Fibroblast of pulmonary artery (primary cell): Measurements from ENCODE around the gene ACLY.
A peak's percentile ranks its signal among the peaks of the same experiment; 100 is the strongest.

Experiments used
- DNase-seq: peaks from one replicate; pipeline ENCODE4 v3.0.0-alpha.2; 2010; ENCODE audit warnings: low read depth
- H3K4me3 ChIP-seq: replicated peaks from 2 replicates; pipeline ENCODE4 v1.5.1; 2011; ENCODE audit warnings: low read depth, mild to moderate bottlenecking, control low read depth, low read length, moderate library complexity
- TF ChIP-seq, protein P1 (sequence below): IDR thresholded peaks from 2 replicates; pipeline ENCODE4 v1.5.1; 2011; ENCODE audit warnings: mild to moderate bottlenecking, control low read depth, low read length, inconsistent platforms; ENCODE audit errors: missing control alignments

The ACLY gene

DNA sequence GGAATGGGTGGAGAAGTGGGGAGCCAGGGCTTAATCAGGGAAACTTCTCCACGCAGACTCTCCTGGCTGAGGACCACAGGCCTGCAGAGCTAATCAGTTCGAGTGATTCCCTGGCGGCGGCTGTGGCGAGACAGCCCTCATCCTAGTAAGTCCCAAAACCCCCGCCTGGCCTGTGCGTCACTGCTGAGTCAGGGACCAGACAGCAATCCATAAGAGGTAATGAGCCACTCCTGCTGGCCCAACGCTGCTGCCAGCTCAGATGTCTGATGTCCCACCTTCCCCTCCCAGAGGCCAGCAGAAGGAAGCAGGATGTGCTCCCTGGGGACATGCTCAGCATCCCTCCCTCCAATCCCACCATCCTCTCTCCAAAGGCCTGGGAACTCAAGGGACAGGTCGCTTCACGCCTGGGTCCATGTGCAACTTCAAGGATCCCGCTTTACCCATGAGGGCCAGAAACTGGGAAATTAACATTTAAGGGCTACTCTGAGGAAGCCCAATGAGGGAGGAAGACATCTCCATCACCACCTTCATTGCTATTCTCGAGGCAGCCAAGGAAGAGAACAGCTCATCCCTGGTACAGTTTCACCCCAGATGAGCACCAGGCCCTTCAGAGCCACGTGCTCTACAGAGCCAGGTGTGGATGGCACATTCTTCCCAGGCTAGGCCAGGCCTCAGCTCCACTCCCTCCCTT is 7.9 kb downstream of the ACLY start:
- no peak overlapping the region for H3K4me3 ChIP-seq
- peak; percentile 95 for DNase-seq
- TF ChIP-seq, protein P1, sequence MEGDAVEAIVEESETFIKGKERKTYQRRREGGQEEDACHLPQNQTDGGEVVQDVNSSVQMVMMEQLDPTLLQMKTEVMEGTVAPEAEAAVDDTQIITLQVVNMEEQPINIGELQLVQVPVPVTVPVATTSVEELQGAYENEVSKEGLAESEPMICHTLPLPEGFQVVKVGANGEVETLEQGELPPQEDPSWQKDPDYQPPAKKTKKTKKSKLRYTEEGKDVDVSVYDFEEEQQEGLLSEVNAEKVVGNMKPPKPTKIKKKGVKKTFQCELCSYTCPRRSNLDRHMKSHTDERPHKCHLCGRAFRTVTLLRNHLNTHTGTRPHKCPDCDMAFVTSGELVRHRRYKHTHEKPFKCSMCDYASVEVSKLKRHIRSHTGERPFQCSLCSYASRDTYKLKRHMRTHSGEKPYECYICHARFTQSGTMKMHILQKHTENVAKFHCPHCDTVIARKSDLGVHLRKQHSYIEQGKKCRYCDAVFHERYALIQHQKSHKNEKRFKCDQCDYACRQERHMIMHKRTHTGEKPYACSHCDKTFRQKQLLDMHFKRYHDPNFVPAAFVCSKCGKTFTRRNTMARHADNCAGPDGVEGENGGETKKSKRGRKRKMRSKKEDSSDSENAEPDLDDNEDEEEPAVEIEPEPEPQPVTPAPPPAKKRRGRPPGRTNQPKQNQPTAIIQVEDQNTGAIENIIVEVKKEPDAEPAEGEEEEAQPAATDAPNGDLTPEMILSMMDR, result no peak

DNA sequence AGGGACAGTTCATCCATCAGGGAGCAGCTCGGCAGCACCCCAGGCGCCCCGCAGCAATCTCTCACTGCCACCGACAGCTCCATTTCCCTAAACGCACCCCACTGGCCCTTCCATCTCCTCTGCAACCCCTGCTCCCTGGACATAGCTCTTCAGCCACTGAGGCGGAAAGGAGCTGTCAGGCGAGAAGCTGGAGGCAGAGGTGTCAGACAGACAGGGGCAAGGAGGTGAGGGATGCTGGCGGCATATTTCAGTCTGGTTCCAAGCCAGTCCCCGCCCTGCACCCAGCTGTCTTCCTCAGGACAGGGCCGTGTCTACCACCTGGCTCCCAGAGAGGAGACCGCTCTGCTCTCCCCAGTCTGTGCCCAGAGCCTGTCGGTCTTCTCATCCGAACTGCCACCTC is 9.7 kb downstream of the ACLY start:
- DNase-seq, result no peak
- H3K4me3 ChIP-seq, result no peak overlapping the region
- TF ChIP-seq, protein P1, result no peak

DNA sequence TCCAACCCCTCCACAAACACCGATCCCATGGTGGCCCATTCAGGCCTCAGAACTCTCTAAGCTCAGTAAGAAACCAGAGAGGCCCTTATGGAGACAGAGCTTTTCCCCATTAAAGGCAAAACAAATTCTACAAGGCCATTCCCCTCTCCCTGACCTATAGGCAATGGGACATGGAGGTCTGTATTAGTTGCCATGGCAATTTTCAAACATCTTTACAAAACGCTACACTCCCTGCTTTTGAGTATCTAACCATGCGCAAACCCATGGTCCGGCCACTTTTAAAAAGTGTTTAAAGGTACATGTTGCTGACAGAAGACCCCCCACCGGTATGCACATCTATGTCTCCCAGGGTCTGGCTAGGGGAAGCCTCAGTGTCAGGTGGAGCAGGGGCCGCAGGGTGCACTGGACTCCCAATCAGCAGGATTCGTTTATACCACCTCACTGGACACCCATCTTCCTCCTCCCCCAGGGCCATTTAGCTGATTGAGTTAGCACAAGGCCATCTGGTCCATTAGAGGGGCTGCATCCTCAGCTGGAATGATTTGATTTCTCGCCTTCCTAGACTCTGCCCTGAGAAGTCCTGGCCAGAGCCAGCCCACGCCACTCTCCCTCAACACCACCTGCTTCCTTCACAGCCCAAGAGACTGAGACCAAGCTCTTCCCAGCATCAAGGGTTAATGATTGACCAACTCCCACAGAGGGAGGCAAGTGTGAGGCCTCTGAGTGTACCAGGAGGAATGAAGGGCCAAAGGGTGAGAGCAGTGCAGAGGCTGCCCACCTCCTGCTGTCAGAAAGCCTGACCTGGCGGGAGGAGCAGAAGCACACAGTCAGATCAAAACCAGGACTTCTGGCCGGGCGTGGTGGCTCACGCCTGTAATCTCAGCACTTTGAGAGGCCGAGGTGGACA is 10.9 kb downstream of the ACLY start:
- no peak overlapping the region for H3K4me3 ChIP-seq
- TF ChIP-seq, protein P1, result no peak
- DNase-seq, result no peak

DNA sequence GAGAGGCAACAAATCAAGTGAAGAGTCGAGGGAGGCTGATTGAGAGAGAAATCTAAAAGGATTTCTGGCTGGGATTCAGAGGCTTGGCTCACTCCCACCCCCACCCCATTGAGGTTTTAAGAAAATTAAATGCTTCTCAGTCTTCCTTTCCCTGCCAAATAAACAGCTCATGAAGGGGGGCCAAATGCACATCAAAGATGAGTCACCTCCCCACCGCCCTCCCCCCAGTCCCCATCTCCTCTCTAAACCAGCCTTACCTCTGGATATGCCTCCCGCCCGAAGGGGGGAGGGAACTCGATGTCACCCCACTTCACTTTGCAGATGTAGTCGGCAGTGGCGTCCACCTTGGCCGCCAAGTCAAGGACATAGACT is 11.6 kb downstream of the ACLY start:
- DNase-seq, result peak; percentile 71
- no peak overlapping the region for H3K4me3 ChIP-seq

DNA sequence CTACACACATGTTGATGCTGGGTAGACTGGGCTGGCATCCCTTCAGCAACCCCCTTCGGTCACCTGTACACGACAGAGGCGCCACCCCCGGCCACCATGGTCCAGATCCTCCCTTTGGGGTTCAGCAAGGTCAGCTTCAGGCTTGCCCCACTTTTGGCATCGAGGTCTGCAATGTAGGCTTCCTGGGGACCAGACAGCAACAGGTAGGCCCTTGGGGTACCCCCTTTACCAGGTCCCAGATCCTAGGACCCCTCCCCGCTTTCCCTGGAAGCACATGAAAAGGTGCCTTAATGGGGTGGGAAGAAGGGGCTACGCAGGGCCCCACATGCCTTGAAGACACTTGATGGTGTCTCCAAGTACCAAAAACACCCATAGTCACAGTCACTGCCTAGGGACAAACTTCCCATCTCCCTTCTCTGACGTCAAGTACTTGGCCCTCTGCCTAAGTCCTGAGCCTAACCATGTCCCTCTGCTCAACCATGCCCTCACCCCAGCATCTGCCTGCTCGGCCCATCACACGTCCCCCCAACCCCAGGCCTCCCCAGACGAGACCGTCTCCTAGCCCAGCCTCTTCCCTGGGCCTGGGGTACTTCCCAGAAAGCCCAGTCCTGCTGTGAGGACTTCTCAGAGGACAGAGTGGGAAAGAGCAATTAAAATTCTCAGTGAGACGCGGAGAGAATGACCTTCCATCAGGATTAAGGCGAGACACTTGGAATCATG is 12.1 kb downstream of the ACLY start:
- TF ChIP-seq, protein P1, result no peak
- no peak overlapping the region for H3K4me3 ChIP-seq
- peak; percentile 45 for DNase-seq

More for the DNA sequence above, 11.6 kb downstream of the ACLY start:
- TF ChIP-seq, protein P1, result no peak

DNA sequence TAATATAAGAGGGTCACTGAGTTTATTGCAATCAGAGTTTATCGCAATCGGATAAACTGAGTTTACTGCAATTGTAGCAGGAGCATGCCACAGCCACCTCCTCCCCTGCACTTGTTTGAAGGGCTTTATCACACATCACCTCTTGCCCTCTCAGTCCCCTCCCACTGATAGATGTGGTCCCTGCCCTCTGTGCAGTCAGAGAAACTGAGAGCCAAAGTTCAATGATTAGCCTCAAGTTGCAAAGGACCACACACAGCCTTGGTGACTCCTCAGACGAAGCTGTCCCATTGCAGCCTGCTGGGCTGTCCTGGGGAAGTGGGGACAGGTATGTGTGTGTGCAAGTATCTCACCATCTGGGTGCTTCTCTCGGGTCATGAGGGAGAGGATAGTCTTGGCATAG is 13.6 kb downstream of the ACLY start:
- no peak for DNase-seq
- TF ChIP-seq, protein P1, result no peak

More for the DNA sequence above, 13.6 kb downstream of the ACLY start:
- H3K4me3 ChIP-seq, result no peak overlapping the region
